ENCODE measurements around the gene RHOH. TPM values are rescaled to one million over a fixed set of nuclear protein-coding genes. Genes with fewer than 3 reads are reported as not detected.
A peak's percentile ranks its signal among the peaks of the same experiment; 100 is the strongest.

RHOH gene
- total and polyA plus RNA-seq, 9 of the 15 experiments (the other 6 are each of a cell fraction or from before 2014, with no cell fraction given) = 14.3 to 37.7 (median 23.2) TPM

GRCh38 chr4:40194602-40195161 is 2.1 kb upstream of the RHOH start (continued):
- TF ChIP-seq REST (IDR thresholded peaks at IDR 0.05; ENCODE audit: borderline replicate concordance) (peak; percentile 24), REST (CRISPR knock-in tag; IDR thresholded peaks at IDR 0.05; ENCODE audit: low read depth) (no peak), JUND (IDR thresholded peaks at IDR 0.05; ENCODE audit: borderline replicate concordance, low read depth, low read length) (no peak), JUND (tag; IDR thresholded peaks at IDR 0.05; ENCODE audit: borderline replicate concordance, low read depth, low read length) (peak; percentile 18; the same call in 1 of the 3 replicates), L3MBTL2 (IDR thresholded peaks at IDR 0.05) (peak; percentile 75), CBFA2T2 (conservative IDR thresholded peaks at IDR 0.05) (no peak), POLR2B (IDR thresholded peaks at IDR 0.05; ENCODE audit: low read depth, partially characterized antibody) (no peak), TEAD4 (IDR thresholded peaks at IDR 0.05; ENCODE audit: low read length) (0 out of 2 replicates have a peak, but pooled peaks have one; percentile 6), TEAD4 (CRISPR knock-in tag; IDR thresholded peaks at IDR 0.05; ENCODE audit: borderline replicate concordance) (no peak), RFX7 (CRISPR knock-in tag; IDR thresholded peaks at IDR 0.05) (no peak), POLR2A (conservative IDR thresholded peaks at IDR 0.05) (peak; percentile 57), NCOR1 (IDR thresholded peaks at IDR 0.05) (no peak), TEAD2 (tag; IDR thresholded peaks at IDR 0.05) (0 out of 2 replicates have a peak, but pooled peaks have one; percentile 30), ZNF263 (CRISPR knock-in tag; IDR thresholded peaks at IDR 0.05; ENCODE audit: borderline replicate concordance) (no peak), EP400 (IDR thresholded peaks at IDR 0.05) (peak; percentile 64), RBFOX2 (IDR thresholded peaks at IDR 0.05; ENCODE audit: low read depth, low read length) (peak; percentile 41), CEBPG (CRISPR knock-in tag; IDR thresholded peaks at IDR 0.05) (no peak), CEBPG (tag; conservative IDR thresholded peaks at IDR 0.05 in 1 of 2, IDR thresholded peaks at IDR 0.05 in 1 of 2) (no peak), MYC (IDR thresholded peaks at IDR 0.05; ENCODE audit: low read depth, low read length) (0 out of 2 replicates have a peak, but pooled peaks have one; percentile 22), MYC (CRISPR knock-in tag; IDR thresholded peaks at IDR 0.05; ENCODE audit: borderline replicate concordance, low read depth) (no peak), YY1 (IDR thresholded peaks at IDR 0.05; ENCODE audit: borderline replicate concordance in 1 of 3, control insufficient read depth in 1 of 3, extremely low read depth in 1 of 3, insufficient read depth in 3 of 3, insufficient read length in 1 of 3, insufficient replicate concordance in 2 of 3, low read depth in 1 of 3, low read length in 2 of 3) (peak in 1 of 3 experiments; percentile 34), LEF1 (IDR thresholded peaks at IDR 0.05) (peak; percentile 47; the same call in 1 of the 2 replicates), ATF7 (IDR thresholded peaks at IDR 0.05) (0 out of 2 replicates have a peak, but pooled peaks have one; percentile 40)

Data from K562 (cell line).